Endothelial cell of umbilical vein (primary cell): Measurements from ENCODE around the gene KRT1.
"Not testable (repeated sequence)": the region's sequence is repeated elsewhere in the genome, so short reads cannot be mapped to it uniquely, and the experiment has no call there.

Experiments used
- POLR2A ChIP-seq: IDR thresholded peaks from 2 replicates; pipeline ENCODE4 v1.6.1; 2012; ENCODE audit warnings: low read depth, mild to moderate bottlenecking, control low read depth, low read length
- TF ChIP-seq, protein P1 (sequence below), 2 donors: IDR thresholded peaks; 1 replicate in 1 of 2; 2 replicates in 1 of 2; pipeline ENCODE4 v1.5.1; 2011; ENCODE audit warnings: low read length in 2 of 2, mild to moderate bottlenecking in 2 of 2, moderate library complexity in 2 of 2, control low read depth in 1 of 2, inconsistent platforms in 1 of 2, low read depth in 1 of 2; ENCODE audit not compliant: insufficient read depth in 1 of 2; ENCODE audit errors: extremely low read depth in 1 of 2

GRCh38 chr12:52669941-52670340 is 10.3 kb downstream of the KRT1 start:
- TF ChIP-seq, protein P1, sequence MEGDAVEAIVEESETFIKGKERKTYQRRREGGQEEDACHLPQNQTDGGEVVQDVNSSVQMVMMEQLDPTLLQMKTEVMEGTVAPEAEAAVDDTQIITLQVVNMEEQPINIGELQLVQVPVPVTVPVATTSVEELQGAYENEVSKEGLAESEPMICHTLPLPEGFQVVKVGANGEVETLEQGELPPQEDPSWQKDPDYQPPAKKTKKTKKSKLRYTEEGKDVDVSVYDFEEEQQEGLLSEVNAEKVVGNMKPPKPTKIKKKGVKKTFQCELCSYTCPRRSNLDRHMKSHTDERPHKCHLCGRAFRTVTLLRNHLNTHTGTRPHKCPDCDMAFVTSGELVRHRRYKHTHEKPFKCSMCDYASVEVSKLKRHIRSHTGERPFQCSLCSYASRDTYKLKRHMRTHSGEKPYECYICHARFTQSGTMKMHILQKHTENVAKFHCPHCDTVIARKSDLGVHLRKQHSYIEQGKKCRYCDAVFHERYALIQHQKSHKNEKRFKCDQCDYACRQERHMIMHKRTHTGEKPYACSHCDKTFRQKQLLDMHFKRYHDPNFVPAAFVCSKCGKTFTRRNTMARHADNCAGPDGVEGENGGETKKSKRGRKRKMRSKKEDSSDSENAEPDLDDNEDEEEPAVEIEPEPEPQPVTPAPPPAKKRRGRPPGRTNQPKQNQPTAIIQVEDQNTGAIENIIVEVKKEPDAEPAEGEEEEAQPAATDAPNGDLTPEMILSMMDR (IDR thresholded peaks at IDR 0.05; ENCODE audit: extremely low read depth in 1 of 2, insufficient read depth in 1 of 2, low read depth in 1 of 2, low read length in 2 of 2), result not testable (repeated sequence)
- TF ChIP-seq POLR2A, result not testable (repeated sequence)
